ENCODE data around the gene GPC6. TPM values are rescaled to one million over a fixed set of nuclear protein-coding genes. Genes with fewer than 3 reads are reported as not detected.

GPC6 gene
- total RNA-seq, 1 donor from 2014 or later = 16.1 TPM

DNA sequence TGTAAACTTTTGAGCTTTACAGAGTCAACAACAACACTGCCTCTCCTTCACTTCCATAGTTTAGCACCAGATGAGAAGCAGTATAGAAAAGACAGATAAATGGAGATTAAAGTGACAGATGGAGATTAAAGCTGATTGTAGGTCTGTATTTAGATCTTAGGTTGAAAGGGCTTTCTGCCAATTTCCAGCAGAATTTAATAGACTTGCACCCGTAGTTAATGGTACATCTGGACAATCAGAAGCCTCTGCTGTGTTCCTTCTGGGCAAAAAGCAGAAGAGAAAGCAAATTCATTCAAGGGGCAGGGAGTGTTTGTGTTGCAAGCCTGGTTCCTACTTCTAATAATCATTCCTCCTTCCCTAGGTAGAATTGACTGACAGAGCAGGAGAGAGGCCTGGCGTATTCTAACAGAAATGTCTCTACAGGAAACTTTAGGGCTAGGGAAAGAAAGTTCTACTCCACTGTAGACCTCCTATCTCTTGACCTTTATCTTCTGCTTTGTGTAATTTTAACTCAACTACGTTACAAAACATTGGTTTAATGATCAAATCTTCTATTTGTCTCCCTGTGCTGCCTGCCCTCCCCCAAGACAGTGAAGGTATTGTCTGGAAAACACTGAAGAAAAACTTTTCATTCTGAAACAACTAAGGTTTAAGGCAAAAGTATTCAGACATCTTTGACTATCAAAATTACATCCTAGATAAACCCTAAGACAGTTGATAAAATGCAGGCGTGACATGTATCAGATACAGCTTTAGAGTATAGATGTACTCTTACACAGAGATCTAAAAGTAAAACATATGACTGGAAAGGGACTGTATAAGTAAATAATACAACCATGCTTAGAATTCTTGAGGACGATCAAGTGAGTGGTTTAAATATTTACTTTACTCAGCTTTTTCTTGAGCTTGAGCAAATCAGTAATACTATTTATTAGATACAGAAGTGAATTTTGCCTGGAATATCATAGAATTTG, 44.4 kb downstream of the GPC6 start:
- H3K27ac Mint-ChIP-seq (ENCODE audit: unreplicated experiment) = no peak overlapping the region
- no peaks in the 10 kb centered on the region for H3K4me1 Mint-ChIP-seq (ENCODE audit: unreplicated experiment)
- H3K4me3 Mint-ChIP-seq (ENCODE audit: unreplicated experiment) = no peak overlapping the region
- no peaks in the 10 kb centered on the region for H3K27me3 Mint-ChIP-seq (ENCODE audit: unreplicated experiment)
- no peaks in the 10 kb centered on the region for H3K9me3 Mint-ChIP-seq (ENCODE audit: unreplicated experiment)
- H3K36me3 Mint-ChIP-seq (ENCODE audit: low read depth, unreplicated experiment) = no peaks in the 10 kb centered on the region
- TF ChIP-seq, protein P1, sequence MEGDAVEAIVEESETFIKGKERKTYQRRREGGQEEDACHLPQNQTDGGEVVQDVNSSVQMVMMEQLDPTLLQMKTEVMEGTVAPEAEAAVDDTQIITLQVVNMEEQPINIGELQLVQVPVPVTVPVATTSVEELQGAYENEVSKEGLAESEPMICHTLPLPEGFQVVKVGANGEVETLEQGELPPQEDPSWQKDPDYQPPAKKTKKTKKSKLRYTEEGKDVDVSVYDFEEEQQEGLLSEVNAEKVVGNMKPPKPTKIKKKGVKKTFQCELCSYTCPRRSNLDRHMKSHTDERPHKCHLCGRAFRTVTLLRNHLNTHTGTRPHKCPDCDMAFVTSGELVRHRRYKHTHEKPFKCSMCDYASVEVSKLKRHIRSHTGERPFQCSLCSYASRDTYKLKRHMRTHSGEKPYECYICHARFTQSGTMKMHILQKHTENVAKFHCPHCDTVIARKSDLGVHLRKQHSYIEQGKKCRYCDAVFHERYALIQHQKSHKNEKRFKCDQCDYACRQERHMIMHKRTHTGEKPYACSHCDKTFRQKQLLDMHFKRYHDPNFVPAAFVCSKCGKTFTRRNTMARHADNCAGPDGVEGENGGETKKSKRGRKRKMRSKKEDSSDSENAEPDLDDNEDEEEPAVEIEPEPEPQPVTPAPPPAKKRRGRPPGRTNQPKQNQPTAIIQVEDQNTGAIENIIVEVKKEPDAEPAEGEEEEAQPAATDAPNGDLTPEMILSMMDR (IDR thresholded peaks at IDR 0.05; ENCODE audit: unreplicated experiment) = no peak
- no peak for DNase-seq (ENCODE audit: low spot score)

- peaks cover 5% of the 10 kb centered on the region for H3K4me1 Mint-ChIP-seq (ENCODE audit: unreplicated experiment)
- H3K27ac Mint-ChIP-seq (ENCODE audit: unreplicated experiment) = no peak overlapping the region
- TF ChIP-seq, protein P1 (IDR thresholded peaks at IDR 0.05; ENCODE audit: unreplicated experiment) = no peak
- no peaks in the 10 kb centered on the region for H3K27me3 Mint-ChIP-seq (ENCODE audit: unreplicated experiment)
- H3K4me3 Mint-ChIP-seq (ENCODE audit: unreplicated experiment) = no peak overlapping the region
- no peaks in the 10 kb centered on the region for H3K36me3 Mint-ChIP-seq (ENCODE audit: low read depth, unreplicated experiment)
- no peaks in the 10 kb centered on the region for H3K9me3 Mint-ChIP-seq (ENCODE audit: unreplicated experiment)
- DNase-seq (ENCODE audit: low spot score) = no peak
Observed at GRCh38 chr13:93279982-93280381, 53.4 kb downstream of the GPC6 start.

DNA sequence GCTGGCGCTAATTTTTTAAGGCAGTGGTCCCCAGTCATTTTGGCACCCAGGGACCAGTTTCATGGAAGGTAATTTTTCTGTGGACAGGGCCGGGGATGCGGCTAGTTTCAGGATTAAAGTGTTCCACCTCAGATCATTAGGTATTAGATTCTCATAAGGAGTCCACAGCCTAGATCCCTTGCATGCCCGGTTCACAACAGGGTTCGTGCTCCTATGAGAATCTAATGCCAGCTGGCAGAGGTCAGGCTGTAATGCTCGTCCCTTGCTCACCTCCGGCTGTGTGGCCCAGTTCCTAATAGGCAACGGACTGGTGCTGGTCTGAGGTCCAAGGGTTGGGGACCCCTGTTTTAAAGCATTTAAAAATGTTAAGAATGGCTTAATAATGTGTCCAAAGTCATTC, 54.1 kb downstream of the GPC6 start:
- no peak overlapping the region for H3K4me3 Mint-ChIP-seq (ENCODE audit: unreplicated experiment)
- no peak overlapping the region for H3K27ac Mint-ChIP-seq (ENCODE audit: unreplicated experiment)
- no peak for DNase-seq (ENCODE audit: low spot score)

GRCh38 chr13:93283255-93283654, 56.6 kb downstream of the GPC6 start:
- peaks cover 2% of the 10 kb centered on the region for H3K4me1 Mint-ChIP-seq (ENCODE audit: unreplicated experiment)
- no peaks in the 10 kb centered on the region for H3K36me3 Mint-ChIP-seq (ENCODE audit: low read depth, unreplicated experiment)
- H3K27ac Mint-ChIP-seq (ENCODE audit: unreplicated experiment) = no peak overlapping the region
- DNase-seq (ENCODE audit: low spot score) = no peak
- H3K9me3 Mint-ChIP-seq (ENCODE audit: unreplicated experiment) = no peaks in the 10 kb centered on the region
- TF ChIP-seq, protein P1 (IDR thresholded peaks at IDR 0.05; ENCODE audit: unreplicated experiment) = no peak
- peaks cover 1% of the 10 kb centered on the region for H3K27me3 Mint-ChIP-seq (ENCODE audit: unreplicated experiment)
- H3K4me3 Mint-ChIP-seq (ENCODE audit: unreplicated experiment) = no peak overlapping the region

More for the DNA sequence above, 54.1 kb downstream of the GPC6 start:
- Mint-ChIP-seq H3K4me1 (ENCODE audit: unreplicated experiment) (peaks cover 5% of the 10 kb centered on the region), H3K27me3 (ENCODE audit: unreplicated experiment) (peaks cover 1% of the 10 kb centered on the region), H3K9me3 (ENCODE audit: unreplicated experiment) (no peaks in the 10 kb centered on the region), H3K36me3 (ENCODE audit: low read depth, unreplicated experiment) (no peaks in the 10 kb centered on the region)
- TF ChIP-seq, protein P1 (IDR thresholded peaks at IDR 0.05; ENCODE audit: unreplicated experiment) = no peak

GRCh38 chr13:93284064-93284463, 57.5 kb downstream of the GPC6 start:
- DNase-seq (ENCODE audit: low spot score) = no peak
- Mint-ChIP-seq H3K9me3 (ENCODE audit: unreplicated experiment) (no peaks in the 10 kb centered on the region), H3K4me1 (ENCODE audit: unreplicated experiment) (peaks cover 2% of the 10 kb centered on the region), H3K27me3 (ENCODE audit: unreplicated experiment) (peaks cover 1% of the 10 kb centered on the region), H3K27ac (ENCODE audit: unreplicated experiment) (no peak overlapping the region), H3K4me3 (ENCODE audit: unreplicated experiment) (no peak overlapping the region), H3K36me3 (ENCODE audit: low read depth, unreplicated experiment) (no peaks in the 10 kb centered on the region)
- TF ChIP-seq, protein P1 (IDR thresholded peaks at IDR 0.05; ENCODE audit: unreplicated experiment) = no peak

All from endothelial cell (in vitro differentiated cells).